Tibial artery (tissue), 4 donors: ENCODE data around the gene LIX1L.

Source experiments
- DNase-seq, 2 donors: peaks; one replicate each; pipeline ENCODE4 v3.0.0-alpha.2; 2019
- H3K27ac ChIP-seq, 2 donors: fragments of 200-600 bp; sonication (generic) in 1 of 2; 1 replicate in 1 of 2; 2 replicates in 1 of 2; pipeline ENCODE4 v1.5.1; 2018 to 2019; ENCODE audit warnings: mild to moderate bottlenecking in 1 of 2
- H3K27me3 ChIP-seq, 2 donors: fragments of 200-600 bp; sonication (generic) in 1 of 2; one replicate each; pipeline versions ENCODE4 v1.5.1 to v1.6.0; 2016 to 2019
- H3K36me3 ChIP-seq, 3 donors: fragments of 200-600 bp; sonication (generic) in 2 of 3; one replicate each; pipeline ENCODE4 v1.5.1; 2016 to 2019; ENCODE audit warnings: mild to moderate bottlenecking in 2 of 3
- H3K4me1 ChIP-seq, 4 donors: fragments of 200-600 bp; sonication (generic) in 2 of 4; 1 replicate in 3 of 4; 2 replicates in 1 of 4; pipeline ENCODE4 v1.5.1; 2016 to 2019
- H3K4me3 ChIP-seq, 2 donors: fragments of 200-600 bp; sonication (generic) in 1 of 2; 1 replicate in 1 of 2; 2 replicates in 1 of 2; pipeline ENCODE4 v1.5.1; 2018 to 2019; ENCODE audit warnings: mild to moderate bottlenecking in 2 of 2
- H3K9me3 ChIP-seq, 3 donors: fragments of 200-600 bp; sonication (generic) in 1 of 3; one replicate each; pipeline ENCODE4 v1.5.1; 2016 to 2019
- CTCF ChIP-seq, 2 experiments: fragments of 200-600 bp in 1 of 2; fragments of 450-650 bp in 1 of 2; IDR thresholded peaks; one replicate each; pipeline ENCODE4 v1.5.1; 2017 to 2019; ENCODE audit warnings: antibody characterized with exemption in 2 of 2, mild to moderate bottlenecking in 1 of 2, moderate library complexity in 1 of 2
- intact Hi-C: fragments of 100-400 bp; cut with DNase I; formaldehyde crosslinking; loops from one replicate; pipeline ENCODE4 v1.15.0; 2023; ENCODE audit warnings: low total_unique reads

Gene LIX1L

GRCh38 chr1:145906954-145907753 lies 50.7 kb downstream of the LIX1L start:
- no peak for DNase-seq
- TF ChIP-seq CTCF (IDR thresholded peaks at IDR 0.05), result no peak
- H3K36me3 ChIP-seq, result peaks cover 15 to 59% (median 23%) of the 10 kb centered on the region in 3 donors
- no peaks in the 10 kb centered on the region for H3K9me3 ChIP-seq
- peak overlapping the region; percentile 37 to 65 for H3K27ac ChIP-seq
- H3K4me3 ChIP-seq, result no peak overlapping the region
- H3K27me3 ChIP-seq, result no peaks in the 10 kb centered on the region
- H3K4me1 ChIP-seq, result peaks cover 0 to 28% (median 7%) of the 10 kb centered on the region in 4 donors
- intact Hi-C loops, result no loop called here

GRCh38 chr1:145901312-145902021 lies 56.4 kb downstream of the LIX1L start:
- H3K27ac ChIP-seq, result no peak overlapping the region
- H3K4me3 ChIP-seq, result no peak overlapping the region
- intact Hi-C loops, result no loop called here
- peaks cover 0 to 91% (median 55%) of the 10 kb centered on the region in 3 donors for H3K36me3 ChIP-seq
- H3K9me3 ChIP-seq, result no peaks in the 10 kb centered on the region
- no peaks in the 10 kb centered on the region for H3K4me1 ChIP-seq
- DNase-seq, result no peak
- no peak for TF ChIP-seq CTCF (IDR thresholded peaks at IDR 0.05)
- H3K27me3 ChIP-seq, result no peaks in the 10 kb centered on the region

GRCh38 chr1:145898756-145899155 lies 59.1 kb downstream of the LIX1L start:
- TF ChIP-seq CTCF (IDR thresholded peaks at IDR 0.05), result no peak
- intact Hi-C loops, result no loop called here
- peaks cover 0 to 84% (median 53%) of the 10 kb centered on the region in 3 donors for H3K36me3 ChIP-seq

GRCh38 chr1:145897969-145898368 lies 59.8 kb downstream of the LIX1L start:
- no peak for DNase-seq
- H3K4me3 ChIP-seq, result no peak overlapping the region
- TF ChIP-seq CTCF (IDR thresholded peaks at IDR 0.05), result no peak
- peaks cover 0 to 5% (median 2%) of the 10 kb centered on the region in 4 donors for H3K4me1 ChIP-seq
- H3K36me3 ChIP-seq, result peaks cover 0 to 76% (median 53%) of the 10 kb centered on the region in 3 donors
- H3K27ac ChIP-seq, result no peak overlapping the region
- H3K27me3 ChIP-seq, result no peaks in the 10 kb centered on the region
- no peaks in the 10 kb centered on the region for H3K9me3 ChIP-seq
- intact Hi-C loops, result no loop called here

More at GRCh38 chr1:145898756-145899155, 59.1 kb downstream of the LIX1L start:
- H3K4me1 ChIP-seq, result no peaks in the 10 kb centered on the region
- no peak for DNase-seq
- no peaks in the 10 kb centered on the region for H3K27me3 ChIP-seq
- no peaks in the 10 kb centered on the region for H3K9me3 ChIP-seq
- H3K27ac ChIP-seq, result no peak overlapping the region
- no peak overlapping the region for H3K4me3 ChIP-seq

- intact Hi-C loops, result no loop called here
- no peaks in the 10 kb centered on the region for H3K9me3 ChIP-seq
- DNase-seq, result peak in 1 of 2 donors; percentile 51
- H3K36me3 ChIP-seq, result peaks cover 0 to 51% (median 35%) of the 10 kb centered on the region in 3 donors
- no peak overlapping the region for H3K4me3 ChIP-seq
- TF ChIP-seq CTCF (IDR thresholded peaks at IDR 0.05), result no peak
- peaks cover 0 to 28% (median 25%) of the 10 kb centered on the region in 4 donors for H3K4me1 ChIP-seq
- no peaks in the 10 kb centered on the region for H3K27me3 ChIP-seq
- H3K27ac ChIP-seq, result no peak overlapping the region
Measured at GRCh38 chr1:145895471-145895870, 62.3 kb downstream of the LIX1L start.
